Heart left ventricle (tissue), 16 donors: Measurements from ENCODE around the gene SYMPK. TPM values are rescaled to one million over a fixed set of nuclear protein-coding genes. Genes with fewer than 3 reads are reported as not detected.

Source experiments
- ATAC-seq, 4 donors: fragments of 200-7000 bp; cut with Tn5 transposase; one replicate each; pipeline ENCODE4 v1.9.1; 2020 to 2022; ENCODE audit warnings: moderate library complexity in 4 of 4, mild to moderate bottlenecking in 3 of 4, moderate number of reproducible peaks in 1 of 4
- DNase-seq, 5 donors: peaks; one replicate each; pipeline ENCODE4 v3.0.0-alpha.2; 2020
- H3K27ac ChIP-seq, 12 donors: fragments of 200-600 bp; sonication (generic) in 4 of 12; one replicate each; pipeline versions ENCODE4 v1.5.0 to v1.8.0; 2016 to 2022; ENCODE audit warnings: mild to moderate bottlenecking in 2 of 12
- H3K27me3 ChIP-seq, 9 donors: fragments of 200-600 bp; sonication (generic) in 2 of 9; one replicate each; pipeline versions ENCODE4 v1.5.1 to v1.8.0; 2016 to 2022; ENCODE audit warnings: mild to moderate bottlenecking in 3 of 9
- H3K36me3 ChIP-seq, 9 donors: fragments of 200-600 bp; sonication (generic) in 2 of 9; one replicate each; pipeline versions ENCODE4 v1.5.0 to v1.8.0; 2018 to 2022; ENCODE audit warnings: mild to moderate bottlenecking in 2 of 9
- H3K4me1 ChIP-seq, 12 donors: fragments of 200-600 bp; sonication (generic) in 4 of 12; one replicate each; pipeline versions ENCODE4 v1.5.0 to v1.8.0; 2016 to 2022; ENCODE audit warnings: mild to moderate bottlenecking in 3 of 12
- H3K4me3 ChIP-seq, 12 donors: fragments of 200-600 bp; sonication (generic) in 4 of 12; one replicate each; pipeline versions ENCODE4 v1.5.0 to v1.8.0; 2017 to 2022; ENCODE audit warnings: mild to moderate bottlenecking in 9 of 12, moderate library complexity in 4 of 12
- H3K9me3 ChIP-seq, 12 donors: fragments of 200-600 bp; sonication (generic) in 4 of 12; one replicate each; pipeline versions ENCODE4 v1.5.0 to v1.8.0; 2016 to 2022; ENCODE audit warnings: mild to moderate bottlenecking in 1 of 12
- POLR2A ChIP-seq, 2 donors: fragments of 450-650 bp; IDR thresholded peaks; one replicate each; pipeline ENCODE4 v1.6.1; 2017; ENCODE audit warnings: antibody characterized with exemption in 2 of 2, mild to moderate bottlenecking in 2 of 2, moderate library complexity in 2 of 2
- WGBS, 4 donors: extraction: QIAGEN DNeasy Blood & Tissue Kit in 2 of 4; methylation state at CpG; one replicate each; pipeline versions ENCODE4 v1.1.5 to v1.1.7; 2013 to 2018; 5-methylcytosine and 5-hydroxymethylcytosine counted together
- intact Hi-C, 10 donors: fragments of 100-400 bp; cut with DNase I; formaldehyde crosslinking; loops; one replicate each; pipeline versions ENCODE4 v1.11.1 to v1.14.2; 2022
- polyA plus RNA-seq, 2 donors: library from polyadenylated mRNA; stranded (reverse); fragments of 200-250 nt; gene quantifications; one replicate each; pipeline ENCODE4 v1.2.3, GENCODE V29; 2013
- total RNA-seq, 9 donors: library from RNA; depleted of rRNA in 2 of 9; stranded (reverse); fragments of >200 nt in 2 of 9; fragmentation: NEBNext Ultra II Directional in 3 of 9; extraction: Animal tissue kit (Norgen Biotek cat#: 25700) in 3 of 9; gene quantifications; one replicate each; pipeline versions ENCODE4 v1.1.0 to v1.2.4, GENCODE V29; 2016 to 2023
- TF ChIP-seq, protein P1 (sequence below), 12 donors: fragments of 200-600 bp; sonication (generic) in 4 of 12; IDR thresholded peaks; one replicate each; pipeline versions ENCODE4 v1.5.0 to v1.8.0; 2018 to 2022; ENCODE audit warnings: antibody characterized with exemption in 12 of 12, mild to moderate bottlenecking in 5 of 12
- donor health status: ischemic (EF 13 %, LVEDD 7.1; RV severe dilation, severe dysfunction).
- donor health status: healthy with polysubstance abuse.
- donor health status: DM: no; HTN: yes; CAD: no.
- donor health status: DM: no; HTN: no; CAD: no.
- donor health status: ischemic (EF 25% LVEDD 6.9; RV normal size, moderate dysfunction).
- donor health status: ischemic (EF 25% LVEDD 5.7; RV mildly dilated, moderate dysfunction).
- donor health status: healthy.
- donor health status: DM: yes; HTN: yes; CAD: no.
- donor health status: ischemic (EF 35%, LVEDD 5.7; RV mildly dilated, moderate dysfunction).
- donor health status: nonischemic (EF 11% LVEDD 7.7; RV severe dilation, severe dysfunction).
- donor health status: DM: yes; HTN: yes; CAD: no.
- donor health status: PGD.
- donor health status: ischemic (EF 29% LVEDD 5.4; RV normal size, mild dysfunction).
- donor health status: nonischemic (EF 23%, LVEDD 6.1; RV moderate dilation, normal function).

Gene SYMPK
- total and polyA plus RNA-seq, 11 donors: 21.9 to 47.7 (median 34.3) TPM

DNA sequence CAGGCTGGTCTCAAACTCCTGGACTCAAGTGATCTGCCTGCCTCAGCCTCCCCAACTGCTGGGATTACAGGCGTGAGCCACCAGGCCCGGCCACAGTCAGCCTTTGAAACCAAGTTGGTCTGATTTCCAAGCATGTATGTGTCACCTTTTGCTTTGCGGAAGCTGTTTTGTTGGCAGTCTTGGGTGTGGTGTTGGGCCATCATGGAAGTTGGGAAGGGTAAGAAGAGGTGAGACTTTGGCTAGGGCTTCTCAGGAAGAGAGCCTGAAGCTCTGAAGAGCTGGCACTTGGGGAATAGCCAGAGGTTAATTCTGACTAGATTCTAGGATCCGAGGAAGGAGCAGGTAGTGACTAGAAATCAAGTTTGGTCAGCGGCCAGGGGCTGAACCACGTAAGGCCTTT is 50.6 kb downstream of the SYMPK start:
- H3K27ac ChIP-seq: no peak overlapping the region
- peaks cover 0 to 30% (median 13%) of the 10 kb centered on the region in 12 donors for H3K4me1 ChIP-seq
- no peak overlapping the region for H3K4me3 ChIP-seq
- DNase-seq (no peak), ATAC-seq (no peak)
- H3K9me3 ChIP-seq: no peaks in the 10 kb centered on the region
- H3K27me3 ChIP-seq: peaks cover 0 to 17% (median 0%) of the 10 kb centered on the region in 9 donors
- TF ChIP-seq, protein P1, sequence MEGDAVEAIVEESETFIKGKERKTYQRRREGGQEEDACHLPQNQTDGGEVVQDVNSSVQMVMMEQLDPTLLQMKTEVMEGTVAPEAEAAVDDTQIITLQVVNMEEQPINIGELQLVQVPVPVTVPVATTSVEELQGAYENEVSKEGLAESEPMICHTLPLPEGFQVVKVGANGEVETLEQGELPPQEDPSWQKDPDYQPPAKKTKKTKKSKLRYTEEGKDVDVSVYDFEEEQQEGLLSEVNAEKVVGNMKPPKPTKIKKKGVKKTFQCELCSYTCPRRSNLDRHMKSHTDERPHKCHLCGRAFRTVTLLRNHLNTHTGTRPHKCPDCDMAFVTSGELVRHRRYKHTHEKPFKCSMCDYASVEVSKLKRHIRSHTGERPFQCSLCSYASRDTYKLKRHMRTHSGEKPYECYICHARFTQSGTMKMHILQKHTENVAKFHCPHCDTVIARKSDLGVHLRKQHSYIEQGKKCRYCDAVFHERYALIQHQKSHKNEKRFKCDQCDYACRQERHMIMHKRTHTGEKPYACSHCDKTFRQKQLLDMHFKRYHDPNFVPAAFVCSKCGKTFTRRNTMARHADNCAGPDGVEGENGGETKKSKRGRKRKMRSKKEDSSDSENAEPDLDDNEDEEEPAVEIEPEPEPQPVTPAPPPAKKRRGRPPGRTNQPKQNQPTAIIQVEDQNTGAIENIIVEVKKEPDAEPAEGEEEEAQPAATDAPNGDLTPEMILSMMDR (IDR thresholded peaks at IDR 0.05): no peak
- TF ChIP-seq POLR2A (IDR thresholded peaks at IDR 0.05): no peak
- intact Hi-C loops: no loop called here
- 87 to 94% (median 91%) methylated on average over 6 of the region's 6 CpGs for WGBS, 4 donors
- no peaks in the 10 kb centered on the region for H3K36me3 ChIP-seq

DNA sequence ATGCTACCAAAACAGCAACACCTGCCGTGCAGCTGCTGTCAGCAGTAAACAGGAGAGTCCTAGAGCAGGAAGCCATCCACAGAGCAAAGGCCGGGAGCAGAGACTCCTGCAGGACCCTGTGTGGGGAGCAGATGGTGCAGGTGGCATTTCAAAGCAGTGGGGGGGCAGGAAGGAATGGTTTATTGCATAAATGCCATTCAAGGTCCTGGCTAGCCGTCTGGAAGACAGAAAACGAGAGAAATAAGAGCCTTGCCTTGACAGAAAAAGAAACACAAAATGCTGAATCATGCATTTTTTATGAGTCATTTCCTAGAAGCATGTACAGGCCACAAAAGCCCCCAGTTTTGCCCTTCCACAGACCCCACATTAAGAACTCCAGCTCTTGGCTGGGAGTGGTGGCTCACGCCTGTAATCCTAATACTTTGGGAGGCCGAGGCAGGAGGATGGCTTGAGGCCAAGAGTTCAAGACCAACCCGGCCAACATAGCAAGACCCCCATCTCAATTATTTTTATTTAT is 53.2 kb downstream of the SYMPK start:
- no peak overlapping the region for H3K4me3 ChIP-seq
- H3K4me1 ChIP-seq: peaks cover 0 to 6% (median under 1%) of the 10 kb centered on the region in 12 donors
- H3K9me3 ChIP-seq: no peaks in the 10 kb centered on the region
- DNase-seq (no peak), ATAC-seq (no peak)
- H3K36me3 ChIP-seq: no peaks in the 10 kb centered on the region
- intact Hi-C loops: no loop called here
- H3K27me3 ChIP-seq: peaks cover 0 to 5% (median 0%) of the 10 kb centered on the region in 9 donors
- TF ChIP-seq, protein P1 (IDR thresholded peaks at IDR 0.05): no peak
- TF ChIP-seq POLR2A (IDR thresholded peaks at IDR 0.05): no peak
- H3K27ac ChIP-seq: no peak overlapping the region
- WGBS, 4 donors: 60 to 71% (median 67%) methylated on average over 7 of the region's 7 CpGs

DNA sequence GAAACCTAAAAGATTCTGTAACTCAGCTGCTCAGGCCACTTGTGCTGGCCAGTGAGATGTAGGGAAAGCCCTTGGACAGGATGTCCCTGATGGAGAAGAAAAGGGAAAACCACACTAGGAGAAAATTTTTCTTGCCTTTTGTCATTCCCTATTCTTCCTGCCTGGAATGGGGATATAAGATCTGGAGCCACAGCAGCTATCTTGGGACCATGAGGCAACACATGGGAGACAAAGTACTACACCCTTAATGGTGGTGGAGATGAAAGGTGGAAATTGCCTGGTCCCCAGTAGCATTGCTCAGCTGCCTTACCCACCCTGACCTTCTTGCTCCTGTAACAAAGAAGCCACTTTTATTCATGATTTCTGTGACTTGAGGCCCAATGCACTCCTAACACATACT is 57.2 kb downstream of the SYMPK start:
- DNase-seq (no peak), ATAC-seq (no peak)
- Histone ChIP-seq H3K27me3 (peaks cover 0 to 18% (median 0%) of the 10 kb centered on the region in 9 donors), H3K27ac (no peak overlapping the region), H3K9me3 (no peaks in the 10 kb centered on the region), H3K4me3 (no peak overlapping the region), H3K4me1 (peaks cover 0 to 5% (median 0%) of the 10 kb centered on the region in 12 donors), H3K36me3 (no peaks in the 10 kb centered on the region)
- intact Hi-C loops: no loop called here
- TF ChIP-seq, protein P1 (IDR thresholded peaks at IDR 0.05): no peak
- TF ChIP-seq POLR2A (IDR thresholded peaks at IDR 0.05): no peak

DNA sequence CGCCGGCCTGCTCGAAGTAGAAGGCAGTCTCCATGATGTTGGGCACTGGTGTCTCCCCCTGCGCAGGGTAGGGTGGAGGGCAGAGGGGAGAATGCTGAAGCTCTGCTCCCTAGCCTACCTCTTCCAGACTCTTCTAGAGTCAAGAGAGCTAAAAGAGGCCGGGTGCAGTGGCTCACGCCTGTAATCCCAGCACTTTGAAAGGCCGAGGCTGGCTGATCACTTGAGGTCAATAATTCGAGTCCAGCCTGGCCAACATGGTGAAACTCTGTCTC is 58.1 kb downstream of the SYMPK start:
- WGBS, 4 donors: 86 to 90% (median 88%) methylated on average over 8 of the region's 8 CpGs
- peaks cover 0 to 5% (median 0%) of the 10 kb centered on the region in 12 donors for H3K4me1 ChIP-seq
- ATAC-seq (no peak), DNase-seq (no peak)
- no peak overlapping the region for H3K27ac ChIP-seq
- intact Hi-C loops: no loop called here
- no peak overlapping the region for H3K4me3 ChIP-seq
- no peaks in the 10 kb centered on the region for H3K9me3 ChIP-seq
- H3K27me3 ChIP-seq: peaks cover 0 to 23% (median 0%) of the 10 kb centered on the region in 9 donors
- H3K36me3 ChIP-seq: no peaks in the 10 kb centered on the region
- TF ChIP-seq, protein P1 (IDR thresholded peaks at IDR 0.05): no peak
- no peak for TF ChIP-seq POLR2A (IDR thresholded peaks at IDR 0.05)
